Brain microvascular endothelial cell (primary cell): ENCODE data around the gene ERC2.

Experiments used
- DNase-seq: peaks from one replicate; pipeline ENCODE4 v3.0.0-alpha.2; 2020
- H3K27ac ChIP-seq: fragments of 250-450 bp; sonication (Bioruptor Pico); 2 replicates; pipeline ENCODE4 v1.5.1; 2020; ENCODE audit warnings: mild to moderate bottlenecking, moderate library complexity
- H3K27me3 ChIP-seq: fragments of 250-450 bp; sonication (Bioruptor Pico); replicated peaks from 2 replicates; pipeline ENCODE4 v1.5.1; 2020; ENCODE audit warnings: mild to moderate bottlenecking
- H3K36me3 ChIP-seq: fragments of 250-450 bp; sonication (Bioruptor Pico); replicated peaks from 2 replicates; pipeline ENCODE4 v1.5.1; 2020; ENCODE audit warnings: mild to moderate bottlenecking
- H3K4me3 ChIP-seq: 2 replicates; pipeline ENCODE4 v1.5.1; 2011; ENCODE audit warnings: low read depth, mild to moderate bottlenecking, control low read depth, low read length, moderate library complexity
- in situ Hi-C: cut with HindIII; loops from 2 replicates; pipeline ENCODE4 v1.10.0; 2017; ENCODE audit warnings: low sequenced_read_pairs, low pct_ligation_motif_present
- TF ChIP-seq, protein P1 (sequence below): IDR thresholded peaks from 2 replicates; pipeline ENCODE4 v1.5.1; 2011; ENCODE audit warnings: low read depth, mild to moderate bottlenecking, moderate library complexity, low read length, control low read depth, inconsistent platforms; ENCODE audit errors: missing control alignments

Gene ERC2

DNA sequence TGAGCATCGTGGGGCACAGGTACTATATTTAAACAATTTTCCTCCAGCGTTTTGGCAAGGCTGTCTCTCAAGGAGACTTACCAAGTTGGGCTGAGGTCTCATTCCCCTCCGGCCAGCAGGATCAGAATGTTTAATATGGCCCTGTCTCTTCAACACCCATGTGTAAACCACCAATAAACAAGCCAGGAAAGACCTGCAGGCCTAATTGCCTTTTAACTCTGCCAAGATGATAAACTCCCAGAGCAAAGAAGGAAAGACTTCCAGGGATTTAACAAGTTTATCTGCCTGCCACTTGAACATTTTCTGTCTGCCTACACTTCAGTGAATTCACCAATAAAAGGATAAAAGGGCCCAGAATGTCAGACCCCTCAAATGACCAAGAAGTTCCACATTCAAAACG is 850.9 kb downstream of the ERC2 start:
- no peak for DNase-seq
- no peak overlapping the region for H3K4me3 ChIP-seq
- TF ChIP-seq, protein P1, sequence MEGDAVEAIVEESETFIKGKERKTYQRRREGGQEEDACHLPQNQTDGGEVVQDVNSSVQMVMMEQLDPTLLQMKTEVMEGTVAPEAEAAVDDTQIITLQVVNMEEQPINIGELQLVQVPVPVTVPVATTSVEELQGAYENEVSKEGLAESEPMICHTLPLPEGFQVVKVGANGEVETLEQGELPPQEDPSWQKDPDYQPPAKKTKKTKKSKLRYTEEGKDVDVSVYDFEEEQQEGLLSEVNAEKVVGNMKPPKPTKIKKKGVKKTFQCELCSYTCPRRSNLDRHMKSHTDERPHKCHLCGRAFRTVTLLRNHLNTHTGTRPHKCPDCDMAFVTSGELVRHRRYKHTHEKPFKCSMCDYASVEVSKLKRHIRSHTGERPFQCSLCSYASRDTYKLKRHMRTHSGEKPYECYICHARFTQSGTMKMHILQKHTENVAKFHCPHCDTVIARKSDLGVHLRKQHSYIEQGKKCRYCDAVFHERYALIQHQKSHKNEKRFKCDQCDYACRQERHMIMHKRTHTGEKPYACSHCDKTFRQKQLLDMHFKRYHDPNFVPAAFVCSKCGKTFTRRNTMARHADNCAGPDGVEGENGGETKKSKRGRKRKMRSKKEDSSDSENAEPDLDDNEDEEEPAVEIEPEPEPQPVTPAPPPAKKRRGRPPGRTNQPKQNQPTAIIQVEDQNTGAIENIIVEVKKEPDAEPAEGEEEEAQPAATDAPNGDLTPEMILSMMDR: no peak
- H3K27ac ChIP-seq: no peak overlapping the region
- no peaks in the 10 kb centered on the region for H3K27me3 ChIP-seq
- H3K36me3 ChIP-seq: no peaks in the 10 kb centered on the region
- in situ Hi-C loops: no loop called here

DNA sequence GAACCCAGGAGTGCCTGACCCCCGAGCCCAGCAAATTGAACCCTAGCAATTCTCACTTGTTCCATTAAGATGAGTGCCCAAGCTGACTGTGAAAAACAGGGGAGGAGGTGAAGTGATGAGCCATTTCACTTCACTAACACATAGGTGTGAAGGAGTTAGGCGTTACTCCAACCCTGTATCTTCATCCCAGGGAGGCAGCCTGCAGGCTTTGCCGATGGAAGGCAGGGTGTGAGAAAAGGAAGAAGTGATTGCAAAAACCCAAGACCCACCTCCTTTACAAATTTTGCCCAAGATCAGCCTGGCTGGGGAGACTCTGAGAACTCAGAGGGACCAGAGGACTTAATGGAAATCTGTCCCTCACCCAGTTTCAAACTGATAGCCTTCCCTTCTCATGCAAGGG is 851.5 kb downstream of the ERC2 start:
- Histone ChIP-seq H3K4me3 (no peak overlapping the region), H3K36me3 (no peaks in the 10 kb centered on the region), H3K27me3 (no peaks in the 10 kb centered on the region), H3K27ac (no peak overlapping the region)
- in situ Hi-C loops: no loop called here
- TF ChIP-seq, protein P1: no peak
- no peak for DNase-seq

DNA sequence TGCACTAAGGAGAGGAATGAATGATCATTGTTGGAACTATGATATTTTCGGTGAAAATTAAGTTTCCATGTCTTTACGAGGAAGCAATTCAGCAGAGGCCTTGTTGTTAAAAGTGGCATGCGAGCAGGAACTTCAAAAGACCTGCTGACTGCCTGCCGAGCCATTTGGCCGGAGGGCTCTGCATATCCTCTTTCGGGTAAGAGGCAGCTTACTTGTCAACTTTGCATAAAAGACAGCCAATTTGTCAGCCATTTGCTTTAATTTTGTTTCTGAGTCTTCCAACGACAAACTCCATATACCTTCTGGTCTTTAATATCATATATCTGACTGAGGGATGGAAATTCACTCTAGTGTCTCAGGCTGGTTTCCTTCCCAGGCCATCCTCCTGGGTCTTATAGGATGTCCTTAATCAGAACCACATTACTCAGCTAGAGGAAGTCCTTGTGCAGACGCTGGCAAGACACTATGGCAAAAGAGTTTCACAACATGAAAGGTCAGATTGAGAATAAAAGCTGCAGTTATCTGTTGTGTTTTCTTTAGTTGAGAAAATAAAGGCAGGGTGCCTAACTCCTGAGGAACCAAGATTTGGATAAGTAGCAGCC is 852.5 kb downstream of the ERC2 start:
- Histone ChIP-seq H3K27ac (no peak overlapping the region), H3K27me3 (no peaks in the 10 kb centered on the region), H3K36me3 (no peaks in the 10 kb centered on the region), H3K4me3 (no peak overlapping the region)
- in situ Hi-C loops: no loop called here
- DNase-seq: no peak
- TF ChIP-seq, protein P1: no peak

DNA sequence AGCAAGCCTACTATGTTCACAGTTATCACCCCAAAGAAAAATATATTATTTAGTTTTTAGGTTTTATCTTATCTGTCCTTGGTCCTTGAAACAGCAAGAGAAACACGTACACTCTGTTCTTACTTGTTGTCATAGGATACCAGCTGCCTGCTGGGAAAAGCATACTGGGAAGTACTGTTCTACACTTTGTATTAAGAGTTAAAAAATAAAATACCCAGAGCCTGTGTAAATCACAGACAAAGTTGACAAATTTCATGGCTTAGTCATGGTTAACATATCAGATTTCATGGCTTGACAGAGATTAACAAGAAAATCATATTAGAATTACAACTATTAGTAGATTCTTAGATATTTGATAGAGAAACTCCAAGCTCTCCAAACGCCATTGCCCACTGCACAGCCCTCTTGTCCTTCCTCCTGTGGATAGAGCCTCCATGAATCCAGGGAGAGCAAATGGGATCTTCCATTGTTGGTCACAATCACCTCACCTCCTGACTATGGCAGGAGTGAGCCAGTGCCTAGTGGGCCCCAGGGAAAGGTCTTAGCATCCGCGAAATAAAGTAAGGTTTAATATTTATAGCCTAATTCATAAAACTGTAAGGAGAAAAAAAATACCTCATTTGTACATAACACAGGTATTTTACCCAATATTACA is 853.1 kb downstream of the ERC2 start:
- H3K4me3 ChIP-seq: no peak overlapping the region
- H3K27me3 ChIP-seq: no peaks in the 10 kb centered on the region
- in situ Hi-C loops: no loop called here
- H3K27ac ChIP-seq: no peak overlapping the region
- TF ChIP-seq, protein P1: no peak
- H3K36me3 ChIP-seq: no peaks in the 10 kb centered on the region
- DNase-seq: no peak

DNA sequence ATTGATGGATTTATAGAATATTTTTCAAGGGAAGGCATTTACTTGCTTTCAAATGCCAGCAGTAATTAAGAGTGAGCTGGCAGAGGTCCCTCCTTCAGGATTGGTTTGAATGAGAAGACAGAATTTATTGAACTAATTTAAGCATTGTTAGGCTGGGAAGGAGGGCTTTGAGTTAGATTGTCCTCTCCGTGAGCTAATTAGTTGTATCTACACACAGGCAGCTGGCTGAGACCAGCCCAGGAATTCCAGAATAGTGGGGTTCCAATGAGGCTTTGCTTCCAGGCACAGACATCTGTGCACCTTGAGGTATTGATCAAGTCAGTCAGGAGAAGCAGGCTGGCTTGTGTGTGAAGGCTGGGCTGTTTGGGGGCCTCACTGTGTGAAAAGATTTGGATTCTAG is 857.1 kb downstream of the ERC2 start:
- Histone ChIP-seq H3K36me3 (no peaks in the 10 kb centered on the region), H3K4me3 (no peak overlapping the region), H3K27me3 (no peaks in the 10 kb centered on the region), H3K27ac (no peak overlapping the region)
- in situ Hi-C loops: no loop called here
- no peak for DNase-seq
- TF ChIP-seq, protein P1: no peak
